Measurements from ENCODE around the gene FBXL14. TPM values are rescaled to one million over a fixed set of nuclear protein-coding genes. Genes with fewer than 3 reads are reported as not detected.

Gene FBXL14
- total and polyA plus RNA-seq, 2 of the 13 experiments (the other 11 are each of a cell fraction or from before 2014, with no cell fraction given) = 7.0 to 7.4 TPM

DNA sequence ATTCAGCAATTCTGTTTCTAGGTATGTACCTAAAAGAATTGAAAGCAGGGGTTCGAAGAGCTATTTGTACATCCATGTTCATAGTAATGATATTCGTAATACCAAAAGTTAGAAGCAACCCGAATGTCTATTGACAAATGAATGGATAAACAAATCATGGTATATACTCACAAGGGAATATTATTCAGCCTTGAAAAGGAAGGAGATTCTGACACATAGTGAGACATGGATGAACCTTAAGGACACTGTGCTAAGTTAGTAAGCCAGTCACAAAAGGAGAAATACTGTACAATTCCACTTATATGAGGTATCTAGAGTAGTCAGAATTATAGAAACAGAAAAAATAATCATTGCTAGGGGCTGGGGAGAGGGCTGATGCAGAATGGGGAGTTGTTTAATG is 4.4 kb upstream of the FBXL14 start:
- Histone ChIP-seq H3K36me3 (replicated peaks in 1 of 2; ENCODE audit: control insufficient read depth in 1 of 2, insufficient read depth in 2 of 2, low read length in 2 of 2) (no peaks in the 10 kb centered on the region), H3K4me1 (ENCODE audit: insufficient read depth, low read length) (peaks cover 42% of the 10 kb centered on the region), H3K27me3 (ENCODE audit: control insufficient read depth in 1 of 2, insufficient read depth in 2 of 2, low read length in 2 of 2) (peaks cover 0 to 10% of the 10 kb centered on the region in 2 experiments; a peak in 3 of 5 replicates), H3K27ac (ENCODE audit: extremely low read length, insufficient read depth, low read length) (no peak overlapping the region), H3K9me3 (ENCODE audit: low read length) (no peaks in the 10 kb centered on the region), H2AFZ (ENCODE audit: low read length) (no peak overlapping the region), H3K79me2 (ENCODE audit: insufficient read depth, low read length) (no peaks in the 10 kb centered on the region), H3K9ac (ENCODE audit: insufficient read depth, low read depth, low read length) (no peak overlapping the region), H3K4me2 (ENCODE audit: low read depth, low read length) (no peak overlapping the region), H3K4me3 (replicated peaks in 1 of 3; ENCODE audit: insufficient read depth in 1 of 3, low read depth in 2 of 3, low read length in 3 of 3) (no peak overlapping the region), H4K20me1 (ENCODE audit: insufficient read depth, low read length) (no peaks in the 10 kb centered on the region)
- intact Hi-C loops (cut with micrococcal nuclease; ENCODE audit: unreplicated experiment) = no loop called here
- ATAC-seq (no peak), FAIRE-seq (no peak), DNase-seq (ENCODE audit: low spot score) (no peak)
- WGBS (ENCODE audit: low lambda C conversion rate) = 36% methylated on average over 3 of the region's 3 CpGs
- ChIA-PET CTCF (ENCODE audit: low intra/inter-chr PET ratio, low total read pairs) (no interaction called here), POLR2A (no interaction called here)
- in situ Hi-C loops (cut with HindIII; ENCODE audit: extremely low pct_ligation_motif_present, low pct_unique_long_range_greater_than_20kb) = loop anchor here (25.0 kb wide), 1 partner anchor 1036 kb away; no protein-coding TSS in a partner anchor
- TF ChIP-seq ZNF557 (CRISPR knock-in tag; IDR thresholded peaks at IDR 0.05) (no peak), ZBTB7B (CRISPR knock-in tag; IDR thresholded peaks at IDR 0.05) (no peak)
- no TSS peak for BruUV-seq (replicated peaks)

DNA sequence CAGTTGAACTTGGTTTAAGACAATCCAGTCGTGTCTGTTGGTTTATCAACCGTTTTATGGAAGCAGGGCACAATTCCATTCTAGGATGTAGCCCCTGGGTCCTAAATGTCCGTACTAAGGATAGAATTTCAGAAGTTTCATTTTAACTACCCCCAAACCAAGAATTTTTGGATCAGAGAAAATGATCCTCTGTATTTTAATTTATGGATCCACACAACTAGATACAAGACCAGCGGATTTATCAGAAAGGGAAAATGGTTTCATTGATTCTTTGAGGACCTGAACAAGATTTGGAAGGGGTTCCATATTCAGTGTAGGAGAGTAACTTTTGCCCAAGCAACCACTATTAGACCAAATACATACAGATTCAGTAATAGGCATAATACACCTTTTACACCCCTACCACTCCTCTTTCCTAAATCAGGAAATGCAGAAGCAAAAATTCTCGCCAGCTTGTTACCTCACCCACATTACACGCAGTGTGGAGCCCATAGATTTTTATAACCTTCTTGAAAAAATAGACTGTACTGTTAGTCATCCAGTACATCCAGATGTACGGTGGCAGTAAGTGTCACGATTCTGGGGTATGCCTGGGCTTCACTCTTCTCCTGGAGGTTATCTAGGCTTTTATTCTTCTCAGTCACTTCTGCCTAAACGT is 1.4 kb upstream of the FBXL14 start:
- BruUV-seq (replicated peaks) = no TSS peak
- no peak overlapping the region for H3K27ac ChIP-seq (ENCODE audit: extremely low read length, insufficient read depth, low read length)

More for the DNA sequence above, 1.4 kb upstream of the FBXL14 start:
- peaks cover 24% of the 10 kb centered on the region for H3K79me2 ChIP-seq (ENCODE audit: insufficient read depth, low read length)
- CTCF ChIA-PET (ENCODE audit: low intra/inter-chr PET ratio, low total read pairs) = no interaction called here
- peak overlapping the region; percentile 99 for H3K4me2 ChIP-seq (ENCODE audit: low read depth, low read length)
- H3K27me3 ChIP-seq (ENCODE audit: control insufficient read depth in 1 of 2, insufficient read depth in 2 of 2, low read length in 2 of 2) = peaks cover 0 to 4% of the 10 kb centered on the region in 2 experiments; a peak in 3 of 5 replicates
- DNase-seq (ENCODE audit: low spot score) (no peak), ATAC-seq (no peak), FAIRE-seq (no peak)
- H3K4me1 ChIP-seq (ENCODE audit: insufficient read depth, low read length) = peaks cover 49% of the 10 kb centered on the region
- H3K4me3 ChIP-seq (replicated peaks in 1 of 3; ENCODE audit: insufficient read depth in 1 of 3, low read depth in 2 of 3, low read length in 3 of 3) = peak overlapping the region in 2 of 3 experiments; percentile 66 to 83; a peak in 2 of 6 replicates
- H3K9me3 ChIP-seq (ENCODE audit: low read length) = no peaks in the 10 kb centered on the region
- no peak overlapping the region for H3K9ac ChIP-seq (ENCODE audit: insufficient read depth, low read depth, low read length)
- 61% methylated on average over 9 of the region's 9 CpGs for WGBS (ENCODE audit: low lambda C conversion rate)
- H3K36me3 ChIP-seq (replicated peaks in 1 of 2; ENCODE audit: control insufficient read depth in 1 of 2, insufficient read depth in 2 of 2, low read length in 2 of 2) = no peaks in the 10 kb centered on the region
- peaks cover 15% of the 10 kb centered on the region; the same call in 1 of the 2 replicates for H4K20me1 ChIP-seq (ENCODE audit: insufficient read depth, low read length)
- intact Hi-C loops (cut with micrococcal nuclease; ENCODE audit: unreplicated experiment) = no loop called here
- H2AFZ ChIP-seq (ENCODE audit: low read length) = no peak overlapping the region
- in situ Hi-C loops (cut with HindIII; ENCODE audit: extremely low pct_ligation_motif_present, low pct_unique_long_range_greater_than_20kb) = loop anchor here (25.0 kb wide), 1 partner anchor 1034 kb away; no protein-coding TSS in a partner anchor
- POLR2A ChIA-PET = no interaction called here
- TF ChIP-seq IKZF4 (CRISPR knock-in tag; IDR thresholded peaks at IDR 0.05; ENCODE audit: borderline replicate concordance, low read depth, not compliant biosample characterization) (no peak), KLF11 (CRISPR knock-in tag; IDR thresholded peaks at IDR 0.05) (no peak), ZNF510 (CRISPR knock-in tag; IDR thresholded peaks at IDR 0.05; ENCODE audit: low read depth) (no peak), NFIC (IDR thresholded peaks at IDR 0.05; ENCODE audit: low read length) (no peak), BORCS8-MEF2B (CRISPR knock-in tag; IDR thresholded peaks at IDR 0.05) (no peak)

Measured in HepG2 (cell line).